Stimulated activated CD8-positive, alpha-beta memory T cell treated with anti-CD3 and anti-CD28 coated beads, Interleukin-12 subunit alpha, Interleukin-12 subunit beta, amount 100 ng/mL, for 1 hour (primary cell): Measurements from ENCODE around the gene PPIP5K2.
"Not testable (repeated sequence)": the region's sequence is repeated elsewhere in the genome, so short reads cannot be mapped to it uniquely, and the experiment has no call there.

Source experiments
- DNase-seq: peaks from one replicate; pipeline ENCODE4 v3.0.0-alpha.2; 2020; ENCODE audit warnings: low read depth

The PPIP5K2 gene

GRCh38 chr5:103207653-103208052 lies 87.6 kb downstream of the PPIP5K2 start:
- DNase-seq, result no peak

GRCh38 chr5:103208460-103208859 lies 88.4 kb downstream of the PPIP5K2 start:
- no peak for DNase-seq

GRCh38 chr5:103209065-103209464 lies 89.0 kb downstream of the PPIP5K2 start:
- no peak for DNase-seq

- DNase-seq, result no peak
Observed at GRCh38 chr5:103210952-103211351, 90.9 kb downstream of the PPIP5K2 start.

- no peak for DNase-seq
Observed at GRCh38 chr5:103211576-103212561, 91.8 kb downstream of the PPIP5K2 start.

GRCh38 chr5:103216137-103216536 lies 96.0 kb downstream of the PPIP5K2 start:
- no peak for DNase-seq

GRCh38 chr5:103216697-103217096 lies 96.6 kb downstream of the PPIP5K2 start:
- no peak for DNase-seq

- DNase-seq, result no peak
Observed at GRCh38 chr5:103217101-103217500, 97.0 kb downstream of the PPIP5K2 start.

GRCh38 chr5:103218164-103218563 lies 98.1 kb downstream of the PPIP5K2 start:
- DNase-seq, result no peak

- not testable (repeated sequence) for DNase-seq
Observed at GRCh38 chr5:103219074-103219473, 99.0 kb downstream of the PPIP5K2 start.

- no peak for DNase-seq
Observed at GRCh38 chr5:103223031-103223955, 103.2 kb downstream of the PPIP5K2 start.

- DNase-seq, result peak; percentile 4
Observed at GRCh38 chr5:103224118-103224893, 104.2 kb downstream of the PPIP5K2 start.

- no peak for DNase-seq
Observed at GRCh38 chr5:103224894-103225246, 104.8 kb downstream of the PPIP5K2 start.

GRCh38 chr5:103228061-103228460 lies 108.0 kb downstream of the PPIP5K2 start:
- no peak for DNase-seq

GRCh38 chr5:103228588-103228987 lies 108.5 kb downstream of the PPIP5K2 start:
- no peak for DNase-seq

- DNase-seq, result no peak
Observed at GRCh38 chr5:103232393-103232999, 112.4 kb downstream of the PPIP5K2 start.

GRCh38 chr5:103234239-103234975 lies 114.3 kb downstream of the PPIP5K2 start:
- DNase-seq, result no peak

- DNase-seq, result no peak
Observed at GRCh38 chr5:103235891-103236290, 115.8 kb downstream of the PPIP5K2 start.

- no peak for DNase-seq
Observed at GRCh38 chr5:103237778-103238177, 117.7 kb downstream of the PPIP5K2 start.

GRCh38 chr5:103243665-103244064 lies 123.6 kb downstream of the PPIP5K2 start:
- no peak for DNase-seq

- DNase-seq, result no peak
Observed at GRCh38 chr5:103244398-103244797, 124.3 kb downstream of the PPIP5K2 start.
